NCI-H446 (cell line): Measurements from ENCODE around the gene BCAR1.
"Not testable (repeated sequence)": the region's sequence is repeated elsewhere in the genome, so short reads cannot be mapped to it uniquely, and the experiment has no call there.

ENCODE experiments used
- DNase-seq, 2 experiments: peaks; one replicate each; lab custom pipeline; 2025; lab: John Stamatoyannopoulos, UW

The BCAR1 gene

DNA sequence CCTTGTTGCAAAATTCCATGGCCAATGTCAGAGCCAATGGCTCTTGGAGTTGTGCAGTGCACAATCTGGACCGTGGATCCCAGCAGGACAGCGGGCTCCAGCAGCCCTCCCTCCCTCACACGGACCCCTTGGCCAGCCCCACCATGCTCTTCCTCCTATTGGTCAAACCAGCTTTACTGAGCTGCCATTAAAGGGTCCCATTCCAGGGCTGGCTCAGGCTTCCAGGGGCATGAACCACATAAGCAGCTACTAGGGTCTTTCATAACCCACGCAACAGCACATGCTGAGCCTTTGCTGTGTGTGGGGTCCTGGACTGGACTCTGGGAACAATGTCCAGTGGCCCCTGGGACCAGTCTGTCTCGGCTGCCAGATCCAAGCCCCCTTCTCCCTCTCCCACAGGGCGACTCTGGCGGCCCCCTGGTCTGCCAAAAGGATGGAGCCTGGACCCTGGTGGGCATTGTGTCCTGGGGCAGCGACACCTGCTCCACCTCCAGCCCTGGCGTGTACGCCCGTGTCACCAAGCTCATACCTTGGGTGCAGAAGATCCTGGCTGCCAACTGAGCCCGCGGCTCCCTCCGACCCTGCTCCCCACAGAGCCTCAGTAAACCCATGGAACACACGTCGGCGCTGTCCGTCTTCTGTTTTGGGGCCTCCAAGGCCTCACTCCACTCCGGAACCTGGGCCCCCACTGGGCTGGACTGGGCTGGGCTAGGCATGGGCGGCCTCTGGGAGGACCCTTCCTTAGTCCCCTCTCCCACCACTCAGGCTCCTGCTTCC, 26.9 kb downstream of the BCAR1 start:
- DNase-seq = no peak

DNA sequence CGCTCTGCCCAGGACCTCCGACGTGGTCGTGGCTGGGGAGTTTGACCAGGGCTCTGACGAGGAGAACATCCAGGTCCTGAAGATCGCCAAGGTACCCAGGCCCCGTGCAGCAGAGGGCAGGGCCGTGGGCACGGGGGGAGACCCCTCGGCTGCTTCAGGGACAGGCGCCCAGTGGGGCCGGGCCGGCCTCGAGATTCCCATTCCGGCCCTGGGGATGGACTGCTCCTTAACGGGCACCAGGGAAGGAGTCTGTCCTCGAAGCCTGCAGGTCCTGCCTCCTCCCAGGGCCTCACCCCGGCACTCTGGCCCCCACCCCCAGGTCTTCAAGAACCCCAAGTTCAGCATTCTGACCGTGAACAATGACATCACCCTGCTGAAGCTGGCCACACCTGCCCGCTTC, 28.3 kb downstream of the BCAR1 start:
- not testable (repeated sequence) for DNase-seq

DNA sequence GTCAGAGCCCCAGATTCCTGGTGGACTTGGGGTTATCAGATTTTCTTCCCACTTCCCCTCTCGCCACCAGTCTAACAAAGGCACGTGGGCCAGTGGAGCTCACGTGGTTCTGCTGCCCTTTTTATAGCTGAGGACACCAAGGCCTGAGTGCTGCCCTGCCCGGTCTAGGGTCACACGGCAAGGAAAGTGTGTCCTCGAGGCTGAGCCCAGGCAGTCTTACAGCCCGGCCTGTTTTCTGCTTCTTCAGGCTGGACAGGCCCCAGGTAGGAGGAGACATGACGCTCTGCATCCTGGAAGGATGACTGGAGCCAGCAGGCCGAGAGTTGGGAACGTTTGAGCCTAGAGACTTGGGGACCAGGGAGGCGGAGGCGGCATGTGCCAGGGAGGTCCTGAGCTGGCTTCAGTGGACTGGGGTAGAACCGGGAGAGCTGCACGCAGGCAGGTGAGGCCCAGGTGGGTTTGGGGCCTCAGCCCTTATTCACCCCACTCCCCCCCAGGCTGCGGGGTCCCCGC, 29.1 kb downstream of the BCAR1 start:
- no peak for DNase-seq

DNA sequence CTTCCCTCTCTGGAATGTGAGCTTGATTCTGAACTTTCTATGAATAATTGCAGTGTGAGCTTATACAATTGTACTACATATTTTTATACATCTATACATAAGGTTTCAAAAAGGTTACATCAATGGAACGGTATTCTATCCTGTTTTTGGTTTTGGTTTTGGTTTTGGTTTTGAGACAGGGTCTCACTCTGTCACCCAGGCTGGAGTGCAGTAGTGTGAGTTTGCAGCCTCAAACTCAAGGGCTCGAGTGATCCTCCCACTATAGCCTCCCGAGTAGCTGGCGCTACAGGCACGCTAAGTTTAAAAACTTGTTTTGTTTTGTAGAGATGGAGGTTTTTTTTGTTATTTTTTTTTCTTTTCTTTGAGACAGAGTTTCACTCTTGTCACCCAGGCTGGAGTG, 31.6 kb downstream of the BCAR1 start:
- DNase-seq = no peak

DNA sequence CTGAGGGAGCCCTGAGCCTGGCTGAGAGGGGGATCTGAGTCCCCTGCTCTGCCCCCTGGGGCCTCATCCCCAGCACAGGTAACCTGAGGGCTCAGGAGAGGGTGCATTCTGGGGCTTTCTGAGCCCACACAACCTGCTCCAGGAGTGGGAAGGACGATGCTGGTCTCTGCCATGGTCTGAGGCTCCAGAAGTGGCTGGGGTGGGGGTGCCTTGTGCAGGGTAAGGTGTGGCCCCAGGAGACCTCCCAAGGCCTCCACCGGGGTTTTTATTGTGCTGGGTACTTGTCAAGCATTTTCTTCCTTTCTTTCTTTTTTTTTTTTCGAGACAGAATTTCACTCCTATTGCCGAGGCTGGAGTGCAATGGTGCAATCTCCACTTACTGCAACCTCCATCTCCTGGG, 32.3 kb downstream of the BCAR1 start:
- no peak for DNase-seq

DNA sequence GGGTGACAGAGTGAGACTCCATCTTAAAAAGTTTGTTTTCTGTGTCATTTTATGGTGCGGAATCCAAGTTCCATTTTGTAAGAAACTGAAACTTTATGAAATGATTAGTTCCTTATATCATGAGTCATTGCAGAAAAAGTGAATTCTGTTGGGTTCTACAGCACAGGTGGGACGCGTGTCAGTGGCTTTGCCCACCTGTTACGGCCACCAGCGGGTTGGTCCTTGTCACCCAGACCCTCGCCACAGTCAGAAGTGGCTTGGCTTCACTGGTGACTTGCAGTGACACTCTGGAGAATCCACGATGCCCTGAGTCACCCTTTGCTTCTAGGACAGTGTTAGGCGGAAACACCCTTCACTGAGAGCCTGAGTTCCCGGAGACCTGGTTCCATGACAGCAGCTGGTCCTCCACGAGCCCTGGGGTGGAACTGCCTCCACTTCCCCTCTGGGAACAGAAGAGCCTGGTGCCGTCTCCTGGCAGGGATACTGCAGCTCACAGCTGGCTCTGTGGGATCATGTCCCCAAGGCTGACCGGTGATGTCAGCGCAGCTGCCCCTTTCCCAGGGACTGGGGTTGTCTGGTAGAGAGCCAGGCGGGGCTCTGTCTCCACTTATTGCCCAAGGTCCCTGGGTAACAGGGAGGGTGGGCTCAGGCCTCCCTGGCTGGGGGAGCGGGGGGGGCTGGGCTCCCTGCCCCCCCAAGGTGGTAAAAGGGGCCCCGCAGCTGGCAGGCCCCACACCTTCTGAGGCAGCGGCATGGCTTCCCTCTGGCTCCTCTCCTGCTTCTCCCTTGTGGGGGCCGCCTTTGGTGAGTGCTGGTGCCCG, 33.0 kb downstream of the BCAR1 start, which contains the start of gene CTRB1:
TSS of gene CTRB1 (plus strand) at position 733 of the 821 bp plus-strand sequence. CDS start at position 753, 20 bp downstream.
- no peak for DNase-seq

DNA sequence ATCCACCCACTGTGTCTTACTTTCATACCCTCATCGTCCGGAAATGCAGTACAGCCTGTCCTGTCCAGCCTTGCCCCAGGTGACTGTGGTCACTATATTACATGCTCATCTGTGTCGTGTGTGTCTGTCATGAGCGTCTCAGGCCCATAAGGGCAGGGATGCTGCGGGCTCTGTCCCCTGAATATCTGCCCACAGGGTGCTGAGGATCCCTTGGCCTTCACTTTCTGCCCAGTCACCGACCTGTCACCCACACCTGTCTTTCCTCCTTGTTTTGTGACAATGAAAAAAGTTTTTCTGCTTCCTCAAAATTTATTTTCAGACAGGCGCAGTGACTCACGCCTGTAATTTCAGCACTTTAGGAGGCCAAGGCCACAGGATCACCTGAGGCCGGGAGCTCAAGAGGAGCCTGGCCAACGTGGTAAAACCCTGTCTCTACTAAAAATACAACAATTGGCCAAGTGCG, 34.0 kb downstream of the BCAR1 start:
- DNase-seq = no peak

DNA sequence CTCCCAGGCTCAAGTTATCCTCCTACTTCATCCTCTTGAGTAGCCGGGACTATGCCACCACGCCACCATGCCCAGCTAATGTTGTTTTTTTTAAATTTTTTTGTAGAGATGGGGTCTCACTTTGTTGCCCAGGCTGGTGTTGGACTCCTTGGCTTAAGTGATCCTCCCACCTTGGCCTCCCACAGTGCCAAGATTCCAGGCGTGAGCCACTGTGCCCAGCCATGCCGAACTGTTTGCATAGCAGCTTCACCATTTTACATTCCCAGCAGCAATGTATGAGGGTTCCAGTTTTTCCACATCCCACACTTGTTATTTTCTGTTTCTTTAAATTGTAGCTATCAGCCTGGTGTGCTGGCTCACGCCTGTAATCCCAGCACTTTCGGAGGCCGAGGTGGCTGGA, 34.8 kb downstream of the BCAR1 start:
- DNase-seq = no peak

DNA sequence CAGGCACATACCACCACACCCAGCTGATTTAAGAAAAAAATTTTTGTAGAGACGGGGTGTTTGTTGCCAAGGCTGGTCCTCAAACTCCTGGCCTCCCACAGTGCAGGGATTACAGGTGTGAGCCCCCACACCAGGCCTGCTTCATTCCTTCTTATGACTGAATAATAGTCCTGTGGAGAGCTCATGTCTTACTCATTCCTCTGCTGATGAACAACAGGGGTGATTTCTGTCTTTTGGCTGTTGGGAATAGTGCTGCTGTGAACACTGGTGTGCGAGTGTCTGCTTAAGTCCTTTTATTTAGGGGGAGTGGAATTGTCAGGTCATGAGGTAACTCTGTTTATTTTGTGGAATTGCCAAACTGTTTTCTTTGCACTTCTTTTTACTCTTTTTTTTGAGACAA, 35.3 kb downstream of the BCAR1 start:
- DNase-seq = no peak

DNA sequence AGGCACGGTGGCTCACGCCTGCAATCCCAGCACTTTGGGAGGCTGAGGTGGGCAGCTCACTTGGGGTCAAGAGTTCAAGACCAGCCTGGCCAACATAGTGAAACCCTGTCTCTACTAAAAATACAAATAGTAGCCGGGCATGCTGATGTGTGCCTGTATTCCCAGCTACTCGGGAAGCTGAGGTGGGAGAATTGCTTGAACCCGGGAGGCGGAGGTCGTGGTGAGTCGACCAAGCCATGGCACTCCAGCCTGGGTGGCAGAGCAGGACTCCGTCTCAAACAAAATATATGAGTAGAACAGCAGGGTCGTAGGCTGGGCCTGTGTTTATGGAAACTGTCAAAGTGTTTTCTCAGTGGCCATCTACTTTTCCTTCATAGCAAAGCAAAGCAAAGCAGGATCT, 40.1 kb downstream of the BCAR1 start:
- not testable (repeated sequence) for DNase-seq

DNA sequence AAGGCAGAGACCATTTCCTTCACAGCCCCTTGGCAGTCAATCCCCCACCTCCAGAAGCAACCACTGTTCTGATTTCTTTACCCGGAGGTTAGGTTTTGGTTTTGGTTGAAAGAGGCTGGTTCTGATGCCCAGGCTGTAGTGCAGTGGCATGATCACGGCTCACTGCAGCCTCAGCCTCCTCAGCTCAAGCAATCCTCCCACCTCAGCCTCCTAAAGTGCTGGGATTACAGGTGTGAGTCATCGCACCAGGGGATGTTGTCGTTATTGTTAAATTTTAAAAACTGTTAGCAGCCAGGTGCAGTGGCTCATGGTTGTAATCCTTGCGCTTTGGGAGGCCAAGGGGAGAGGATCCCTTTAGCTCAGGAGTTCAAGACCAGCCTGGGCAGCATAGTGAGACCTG, 41.5 kb downstream of the BCAR1 start:
- DNase-seq = no peak

DNA sequence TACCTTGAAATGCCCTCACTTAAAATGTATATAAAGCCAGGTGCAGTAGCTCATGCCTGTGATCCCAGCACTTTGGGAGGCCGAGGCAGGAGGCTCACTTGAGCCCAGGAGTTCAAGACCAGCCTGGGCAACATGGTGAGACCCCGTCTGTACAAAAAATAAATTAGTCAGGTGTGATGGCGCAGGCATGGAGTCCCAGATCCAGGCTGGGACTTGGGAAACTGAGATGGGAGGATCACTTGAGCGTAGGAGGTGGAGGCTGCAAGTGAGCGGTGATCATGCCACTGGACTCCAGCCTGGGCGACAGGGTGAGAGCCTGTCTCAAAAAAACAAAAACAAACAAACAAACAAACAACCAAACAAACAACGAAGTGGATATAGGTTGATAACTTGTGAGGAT, 41.9 kb downstream of the BCAR1 start:
- DNase-seq = not testable (repeated sequence)

DNA sequence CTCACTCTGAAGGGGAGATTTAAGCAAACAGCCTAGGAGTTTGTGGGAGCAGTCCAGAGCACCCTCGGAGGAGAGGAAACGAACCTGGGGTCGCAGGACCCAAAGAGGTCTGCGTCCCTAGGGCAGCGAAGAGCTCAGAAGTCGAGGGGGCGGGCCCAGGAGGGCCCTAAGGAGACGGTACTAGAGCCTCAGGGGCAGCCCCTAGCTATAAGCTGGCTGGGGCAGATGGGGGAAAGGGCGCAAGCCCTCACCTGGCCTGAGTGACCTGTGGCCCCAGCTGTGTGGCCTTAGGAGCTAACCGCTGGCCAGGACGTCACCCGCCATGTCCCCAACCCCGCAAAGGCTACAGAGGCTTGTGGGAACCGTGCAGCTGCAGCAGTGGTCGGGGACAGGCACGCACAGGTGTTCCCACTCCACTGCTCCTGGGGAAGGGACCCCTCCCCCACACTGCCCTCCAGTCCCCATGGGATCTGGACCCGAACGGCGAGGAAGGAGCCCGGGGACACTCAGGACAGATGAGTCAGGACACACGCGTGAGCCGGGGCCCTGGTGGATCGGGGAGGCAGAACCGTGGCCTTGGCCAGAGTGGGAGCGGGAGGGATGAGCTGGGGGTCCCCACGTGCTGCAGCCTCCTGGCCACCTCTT, 42.4 kb downstream of the BCAR1 start:
- no peak for DNase-seq

DNA sequence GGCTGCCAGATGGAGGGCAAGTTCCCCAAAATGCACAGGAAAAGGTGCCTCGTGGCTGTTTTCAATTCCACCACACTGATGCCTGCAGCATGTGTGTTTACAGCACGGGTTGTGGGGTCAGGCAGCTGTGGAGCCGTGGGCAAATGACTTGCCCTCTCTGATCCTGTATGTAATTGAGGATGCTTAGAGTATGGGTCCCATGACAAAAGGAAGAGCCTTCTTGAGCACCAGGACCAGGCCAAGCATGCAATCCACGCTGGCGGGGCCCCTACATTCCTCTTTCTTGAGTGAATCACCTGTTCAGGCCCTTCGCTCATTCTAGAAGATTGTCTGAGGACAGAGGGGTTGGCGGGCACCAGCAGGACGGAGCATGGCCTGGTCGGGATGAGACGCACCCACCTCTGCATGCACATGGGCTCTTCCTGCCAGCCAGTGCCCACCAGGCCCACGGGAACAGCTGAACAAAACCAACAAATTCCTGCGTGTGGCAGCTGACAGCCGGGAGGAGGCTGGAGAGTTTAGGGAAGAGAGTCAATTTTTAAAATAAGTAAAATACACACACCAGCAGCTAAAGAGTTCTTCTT, 43.1 kb downstream of the BCAR1 start:
- no peak for DNase-seq

DNA sequence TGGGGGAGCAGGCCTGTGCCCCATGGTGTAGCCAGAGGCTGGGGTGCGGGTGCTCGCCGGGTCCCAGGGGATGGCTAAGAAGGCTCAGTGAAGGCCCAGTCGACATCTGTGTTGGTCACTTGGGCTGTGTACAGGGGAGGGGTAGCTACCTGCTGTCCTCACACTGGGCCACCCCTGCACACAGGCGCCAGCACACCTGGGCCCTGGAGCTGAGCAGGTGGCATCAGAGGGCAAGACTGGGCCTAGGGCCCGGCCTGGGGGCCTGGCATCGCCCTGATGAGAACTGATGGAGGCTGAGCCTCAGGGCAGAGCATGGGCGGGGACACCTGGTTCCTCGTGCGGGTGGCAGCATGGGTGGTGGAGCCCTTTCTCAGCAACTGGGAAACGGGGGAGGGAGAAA, 43.6 kb downstream of the BCAR1 start:
- DNase-seq = no peak

DNA sequence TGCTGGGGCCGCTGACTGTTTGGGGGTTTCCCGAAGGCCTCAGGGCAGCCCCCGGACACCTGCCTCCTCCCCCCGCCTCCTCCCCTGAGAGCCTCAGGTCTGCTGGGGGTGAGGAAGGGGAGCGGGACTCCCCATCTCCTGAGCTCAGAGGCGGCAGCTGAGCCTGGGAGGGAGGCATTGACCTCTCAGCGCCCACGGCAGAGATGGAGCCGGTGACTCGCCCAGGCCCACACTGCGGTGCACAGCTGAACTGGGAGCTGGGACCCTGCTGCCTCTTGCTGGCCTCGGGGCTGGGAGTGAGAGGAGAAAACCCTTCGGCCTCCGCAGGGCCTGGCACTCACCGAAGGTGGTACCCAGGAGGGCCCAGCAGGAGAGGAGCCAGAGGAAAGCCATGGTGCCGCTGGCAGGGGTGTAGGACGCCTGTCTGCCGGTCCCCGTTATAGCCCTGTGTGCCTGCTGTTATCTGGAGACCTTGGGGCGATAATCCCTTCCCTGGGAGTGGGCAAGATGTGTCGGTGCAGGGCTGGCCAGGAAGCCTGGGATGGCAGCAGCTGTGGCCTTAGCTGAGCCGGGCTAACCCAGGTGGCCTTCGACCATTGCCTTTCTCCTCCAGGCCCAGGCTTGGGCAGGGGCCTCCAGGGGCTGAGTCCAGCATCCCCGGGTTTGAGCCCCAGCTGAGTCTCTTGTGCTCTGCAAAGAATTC, 44.5 kb downstream of the BCAR1 start, which contains the start of gene CTRB2:
TSS of gene CTRB2 (minus strand) at position 413 of the 703 bp plus-strand sequence. CDS start at position 393, 20 bp downstream.
- DNase-seq = no peak

DNA sequence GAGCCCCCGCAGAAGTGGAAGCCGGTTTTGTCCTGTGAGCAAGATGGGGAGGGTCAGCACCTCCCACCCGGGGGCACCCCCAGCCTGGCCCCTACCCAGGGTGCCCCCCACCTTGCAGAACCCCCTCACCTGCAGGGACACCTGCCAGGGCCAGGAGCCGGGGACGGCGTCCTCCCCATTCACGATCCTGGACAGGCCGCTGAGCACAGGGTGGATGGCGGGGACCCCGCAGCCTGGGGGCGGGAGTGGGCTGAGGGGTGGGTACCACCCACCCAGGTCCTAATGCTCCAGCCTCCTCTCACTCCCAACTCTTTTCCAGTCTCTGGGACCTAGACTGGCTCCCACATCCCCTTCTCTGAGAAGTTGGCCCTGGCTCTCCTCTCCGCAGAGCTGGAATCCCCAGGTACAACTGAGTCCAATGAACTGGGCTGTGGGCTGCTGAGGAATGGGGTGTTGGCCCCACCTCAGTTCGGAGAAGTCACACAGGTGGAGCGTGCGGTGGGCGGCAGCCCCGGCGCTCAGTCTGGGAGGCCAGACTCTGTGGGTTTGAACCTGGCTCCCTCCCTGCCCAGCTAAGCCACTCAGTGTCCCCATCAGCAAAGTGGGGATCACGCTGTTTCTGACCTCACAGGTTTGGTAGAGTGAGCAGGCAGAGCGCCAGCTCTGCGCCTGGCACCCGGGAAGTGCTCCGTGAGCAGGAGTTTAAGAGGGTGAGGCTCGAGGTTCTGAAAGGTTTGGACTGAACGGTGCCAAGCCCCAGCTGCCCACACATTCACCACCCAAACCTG, 45.3 kb downstream of the BCAR1 start:
- DNase-seq = not testable (repeated sequence)

DNA sequence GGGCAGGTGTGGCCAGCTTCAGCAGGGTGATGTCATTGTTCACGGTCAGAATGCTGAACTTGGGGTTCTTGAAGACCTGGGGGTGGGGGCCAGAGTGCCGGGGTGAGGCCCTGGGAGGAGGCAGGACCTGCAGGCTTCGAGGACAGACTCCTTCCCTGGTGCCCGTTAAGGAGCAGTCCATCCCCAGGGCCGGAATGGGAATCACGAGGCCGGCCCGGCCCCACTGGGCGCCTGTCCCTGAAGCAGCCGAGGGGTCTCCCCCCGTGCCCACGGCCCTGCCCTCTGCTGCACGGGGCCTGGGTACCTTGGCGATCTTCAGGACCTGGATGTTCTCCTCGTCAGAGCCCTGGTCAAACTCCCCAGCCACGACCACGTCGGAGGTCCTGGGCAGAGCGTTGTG, 46.0 kb downstream of the BCAR1 start:
- DNase-seq = not testable (repeated sequence)

DNA sequence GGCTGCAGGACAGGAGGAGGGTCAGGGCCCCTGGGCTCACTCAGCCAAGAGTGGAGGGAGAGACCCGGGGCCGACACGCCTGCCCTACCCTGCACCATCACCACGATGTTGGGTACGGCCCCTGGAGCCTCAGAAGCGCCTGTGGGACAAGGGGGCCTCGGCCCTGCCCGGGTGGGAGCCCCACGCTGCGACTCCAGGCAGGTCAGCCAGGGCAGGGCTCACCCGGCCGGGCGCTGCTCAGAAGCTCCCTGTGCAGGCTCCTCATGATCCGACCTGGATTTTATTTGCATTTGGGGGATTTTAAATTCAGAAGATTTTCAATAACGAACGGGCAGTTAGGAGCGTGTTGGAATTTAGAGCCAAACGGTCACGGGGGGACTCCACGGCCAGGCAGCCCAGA, 46.5 kb downstream of the BCAR1 start:
- not testable (repeated sequence) for DNase-seq

DNA sequence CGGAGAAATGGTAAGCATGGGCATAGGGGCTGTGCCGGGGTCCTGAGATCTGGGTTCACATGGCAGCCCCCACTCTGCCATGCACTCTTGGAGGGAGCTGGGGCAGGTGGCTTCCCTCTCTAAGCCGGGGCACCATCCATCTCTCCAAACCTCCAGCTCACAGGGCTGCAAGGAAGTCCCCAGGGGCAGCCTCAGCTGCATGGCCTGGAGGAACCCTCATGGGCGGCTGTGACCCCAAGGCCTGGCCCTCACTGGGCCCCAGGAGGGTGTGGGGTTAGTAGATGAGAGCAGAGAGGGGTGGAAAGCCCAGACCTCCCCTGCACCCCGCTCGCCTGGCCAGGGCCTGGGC, 47.0 kb downstream of the BCAR1 start:
- DNase-seq = no peak
